Ishikawa (cell line): Measurements from ENCODE around the gene GRID1.

ENCODE experiments used
- CEBPB ChIP-seq: IDR thresholded peaks from 2 replicates; pipeline ENCODE4 v1.6.1; 2012
- CREB1 ChIP-seq: IDR thresholded peaks from 2 replicates; pipeline ENCODE4 v1.6.1; 2012; ENCODE audit warnings: low read depth
- EGR1 ChIP-seq: IDR thresholded peaks from 2 replicates; pipeline ENCODE4 v1.6.1; 2012
- EP300 ChIP-seq: IDR thresholded peaks from 2 replicates; pipeline ENCODE4 v1.6.1; 2012; ENCODE audit warnings: borderline replicate concordance
- FOXM1 ChIP-seq: IDR thresholded peaks from 2 replicates; pipeline ENCODE4 v1.6.1; 2012; ENCODE audit warnings: low read depth, borderline replicate concordance
- MAX ChIP-seq: IDR thresholded peaks from 2 replicates; pipeline ENCODE4 v1.6.1; 2012
- NFIC ChIP-seq: IDR thresholded peaks from 2 replicates; pipeline ENCODE4 v1.6.1; 2012
- RAD21 ChIP-seq: IDR thresholded peaks from 2 replicates; pipeline ENCODE4 v1.6.1; 2012; ENCODE audit warnings: low read depth
- REST ChIP-seq: IDR thresholded peaks from 2 replicates; pipeline ENCODE4 v1.6.1; 2012; ENCODE audit warnings: low read depth, mild to moderate bottlenecking
- TAF1 ChIP-seq: IDR thresholded peaks from 2 replicates; pipeline ENCODE4 v1.6.1; 2012; ENCODE audit warnings: low read depth, mild to moderate bottlenecking
- TCF12 ChIP-seq: IDR thresholded peaks from 2 replicates; pipeline ENCODE4 v1.6.1; 2012; ENCODE audit warnings: low read depth
- TEAD4 ChIP-seq: IDR thresholded peaks from 2 replicates; pipeline ENCODE4 v1.6.1; 2012
- USF1 ChIP-seq: IDR thresholded peaks from 2 replicates; pipeline ENCODE4 v1.6.1; 2012
- YY1 ChIP-seq: IDR thresholded peaks from 2 replicates; pipeline ENCODE4 v1.6.1; 2012; ENCODE audit warnings: low read depth
- ZBTB7A ChIP-seq: IDR thresholded peaks from 2 replicates; pipeline ENCODE4 v1.6.1; 2012; ENCODE audit warnings: low read depth

The GRID1 gene

GRCh38 chr10:85784792-85785191 lies 581.8 kb downstream of the GRID1 start:
- no peak for TF ChIP-seq MAX

- no peak for TF ChIP-seq YY1
- no peak for TF ChIP-seq TCF12
- TF ChIP-seq RAD21: no peak
These were observed 585.2 kb downstream of the GRID1 start for GRCh38 chr10:85781404-85781803.

- TF ChIP-seq MAX: no peak
- no peak for TF ChIP-seq TEAD4
- no peak for TF ChIP-seq TAF1
- TF ChIP-seq USF1: no peak
- TF ChIP-seq ZBTB7A: no peak
- no peak for TF ChIP-seq CREB1
- no peak for TF ChIP-seq NFIC
- no peak for TF ChIP-seq EGR1
- no peak for TF ChIP-seq TCF12
- TF ChIP-seq FOXM1: no peak
- TF ChIP-seq EP300: no peak
- TF ChIP-seq RAD21: no peak
- TF ChIP-seq REST: no peak
- TF ChIP-seq YY1: no peak
- TF ChIP-seq CEBPB: no peak
These were observed 588.5 kb downstream of the GRID1 start for GRCh38 chr10:85778074-85778473.

- TF ChIP-seq EP300 (no peak), TCF12 (no peak), CEBPB (no peak), RAD21 (no peak), CREB1 (no peak), TAF1 (no peak), EGR1 (no peak)
These were observed 598.7 kb downstream of the GRID1 start for GRCh38 chr10:85767891-85768290.

- TF ChIP-seq REST (no peak), CREB1 (no peak), EP300 (no peak), ZBTB7A (no peak), YY1 (no peak), RAD21 (no peak), EGR1 (no peak), TAF1 (no peak), MAX (no peak), NFIC (no peak), TCF12 (no peak), FOXM1 (no peak), TEAD4 (no peak), USF1 (no peak), CEBPB (no peak)
These were observed 602.5 kb downstream of the GRID1 start for GRCh38 chr10:85764108-85764507.

- TF ChIP-seq REST (no peak), YY1 (no peak), USF1 (no peak), ZBTB7A (no peak), NFIC (no peak), RAD21 (no peak), MAX (no peak)
These were observed 604.6 kb downstream of the GRID1 start for GRCh38 chr10:85761906-85762445.
